ENCODE data around the gene MBTD1.
"Not testable (repeated sequence)": the region's sequence is repeated elsewhere in the genome, so short reads cannot be mapped to it uniquely, and the experiment has no call there.

Gene MBTD1

GRCh38 chr17:51188271-51188833 is 71.5 kb downstream of the MBTD1 start:
- DNase-seq (ENCODE audit: low read depth) = no peak

- no peak for DNase-seq (ENCODE audit: low read depth)
Measured at GRCh38 chr17:51185763-51186332, 74.0 kb downstream of the MBTD1 start.

GRCh38 chr17:51184124-51184523 is 75.7 kb downstream of the MBTD1 start:
- no peak for DNase-seq (ENCODE audit: low read depth)

- DNase-seq (ENCODE audit: low read depth) = no peak
Measured at GRCh38 chr17:51180486-51180885, 79.4 kb downstream of the MBTD1 start.

GRCh38 chr17:51172030-51172429 is 87.8 kb downstream of the MBTD1 start:
- DNase-seq (ENCODE audit: low read depth) = not testable (repeated sequence)

- DNase-seq (ENCODE audit: low read depth) = no peak
Measured at GRCh38 chr17:51170736-51171135, 89.1 kb downstream of the MBTD1 start.

GRCh38 chr17:51169340-51169739 is 90.5 kb downstream of the MBTD1 start:
- DNase-seq (ENCODE audit: low read depth) = no peak

GRCh38 chr17:51166987-51167931 is 92.6 kb downstream of the MBTD1 start:
- DNase-seq (ENCODE audit: low read depth) = no peak

GRCh38 chr17:51166198-51166986 is 93.5 kb downstream of the MBTD1 start, which contains the start of gene NME2:
NME2 (plus strand) TSS chr17:51166411; CDS start chr17:51166831, 420 bp downstream.
- DNase-seq (ENCODE audit: low read depth) = peak; percentile 81

- peak; percentile 42 for DNase-seq (ENCODE audit: low read depth)
Measured at GRCh38 chr17:51165680-51166197, 94.1 kb downstream of the MBTD1 start.

GRCh38 chr17:51164911-51165679 is 94.8 kb downstream of the MBTD1 start:
- no peak for DNase-seq (ENCODE audit: low read depth)

GRCh38 chr17:51161541-51161940 is 98.3 kb downstream of the MBTD1 start:
- no peak for DNase-seq (ENCODE audit: low read depth)

- DNase-seq (ENCODE audit: low read depth) = no peak
Measured at GRCh38 chr17:51159604-51160003, 100.2 kb downstream of the MBTD1 start.

GRCh38 chr17:51155416-51155815 is 104.4 kb downstream of the MBTD1 start:
- DNase-seq (ENCODE audit: low read depth) = no peak

GRCh38 chr17:51154176-51154575 is 105.7 kb downstream of the MBTD1 start:
- DNase-seq (ENCODE audit: low read depth) = peak; percentile 38

- DNase-seq (ENCODE audit: low read depth) = peak; percentile 100
Measured at GRCh38 chr17:51153210-51154072, 106.4 kb downstream of the MBTD1 start, which contains the start of gene NME1. NME1 (plus strand) TSS chr17:51153559; CDS start chr17:51155655, 2,096 bp downstream.

- DNase-seq (ENCODE audit: low read depth) = peak; percentile 35
Measured at GRCh38 chr17:51152766-51153209, 107.1 kb downstream of the MBTD1 start.

GRCh38 chr17:51150932-51151331 is 108.9 kb downstream of the MBTD1 start:
- DNase-seq (ENCODE audit: low read depth) = no peak

- no peak for DNase-seq (ENCODE audit: low read depth)
Measured at GRCh38 chr17:51149163-51149562, 110.7 kb downstream of the MBTD1 start.

- peak; percentile 49 for DNase-seq (ENCODE audit: low read depth)
Measured at GRCh38 chr17:51147650-51148049, 112.2 kb downstream of the MBTD1 start.

All from iris pigment epithelial cell (primary cell).